Measurements from ENCODE around the gene APOL4. TPM values are rescaled to one million over a fixed set of nuclear protein-coding genes. Genes with fewer than 3 reads are reported as not detected.
"Not testable (repeated sequence)": the region's sequence is repeated elsewhere in the genome, so short reads cannot be mapped to it uniquely, and the experiment has no call there.

The APOL4 gene
- total RNA-seq, 1 experiment from 2014 or later, result 1.6 TPM

- Histone ChIP-seq H3K9me3 (ENCODE audit: low read depth, low read length, poor library complexity, severe bottlenecking) (no peaks in the 10 kb centered on the region), H3K27me3 (replicated peaks; ENCODE audit: insufficient read depth, low read depth, low read length, poor library complexity) (no peaks in the 10 kb centered on the region), H3K4me3 (ENCODE audit: low read depth, low read length, poor library complexity, severe bottlenecking) (no peak overlapping the region), H3K4me1 (ENCODE audit: insufficient read depth, low read length, poor library complexity, severe bottlenecking) (peaks cover 29% of the 10 kb centered on the region), H3K36me3 (ENCODE audit: insufficient read depth, low read length, poor library complexity, severe bottlenecking) (no peaks in the 10 kb centered on the region), H3K27ac (ENCODE audit: low read depth, low read length, poor library complexity, severe bottlenecking) (no peak overlapping the region)
- BruUV-seq (replicated peaks), result no TSS peak
- ChIA-PET CTCF (no interaction called here), POLR2A (ENCODE audit: low non-redundant PET) (no interaction called here)
- intact Hi-C loops (cut with micrococcal nuclease; ENCODE audit: unreplicated experiment), result no loop called here
- TF ChIP-seq EZH2 (IDR thresholded peaks at IDR 0.05; ENCODE audit: borderline replicate concordance, low read depth, low read length, poor library complexity, severe bottlenecking) (no peak), CTCF (conservative IDR thresholded peaks at IDR 0.05; ENCODE audit: low read depth, low read length) (no peak)
- no peak for DNase-seq (ENCODE audit: low spot score)
Observed at GRCh38 chr22:36193171-36193570, 8.4 kb downstream of the APOL4 start.

GRCh38 chr22:36192542-36192941, 9.1 kb downstream of the APOL4 start:
- Histone ChIP-seq H3K9me3 (ENCODE audit: low read depth, low read length, poor library complexity, severe bottlenecking) (no peaks in the 10 kb centered on the region), H3K4me1 (ENCODE audit: insufficient read depth, low read length, poor library complexity, severe bottlenecking) (peaks cover 22% of the 10 kb centered on the region), H3K27ac (ENCODE audit: low read depth, low read length, poor library complexity, severe bottlenecking) (no peak overlapping the region), H3K36me3 (ENCODE audit: insufficient read depth, low read length, poor library complexity, severe bottlenecking) (no peaks in the 10 kb centered on the region), H3K4me3 (ENCODE audit: low read depth, low read length, poor library complexity, severe bottlenecking) (no peak overlapping the region), H3K27me3 (replicated peaks; ENCODE audit: insufficient read depth, low read depth, low read length, poor library complexity) (no peaks in the 10 kb centered on the region)
- TF ChIP-seq EZH2 (IDR thresholded peaks at IDR 0.05; ENCODE audit: borderline replicate concordance, low read depth, low read length, poor library complexity, severe bottlenecking), result no peak
- no peak for TF ChIP-seq CTCF (conservative IDR thresholded peaks at IDR 0.05; ENCODE audit: low read depth, low read length)
- DNase-seq (ENCODE audit: low spot score), result no peak
- no TSS peak for BruUV-seq (replicated peaks)
- ChIA-PET POLR2A (ENCODE audit: low non-redundant PET) (no interaction called here), CTCF (no interaction called here)
- intact Hi-C loops (cut with micrococcal nuclease; ENCODE audit: unreplicated experiment), result no loop called here

GRCh38 chr22:36191106-36191836, 10.3 kb downstream of the APOL4 start:
- no peaks in the 10 kb centered on the region for H3K36me3 ChIP-seq (ENCODE audit: insufficient read depth, low read length, poor library complexity, severe bottlenecking)
- BruUV-seq (replicated peaks), result no TSS peak
- H3K27me3 ChIP-seq (replicated peaks; ENCODE audit: insufficient read depth, low read depth, low read length, poor library complexity), result no peaks in the 10 kb centered on the region
- no peaks in the 10 kb centered on the region for H3K9me3 ChIP-seq (ENCODE audit: low read depth, low read length, poor library complexity, severe bottlenecking)
- no peak overlapping the region for H3K4me3 ChIP-seq (ENCODE audit: low read depth, low read length, poor library complexity, severe bottlenecking)
- no peak overlapping the region for H3K27ac ChIP-seq (ENCODE audit: low read depth, low read length, poor library complexity, severe bottlenecking)
- H3K4me1 ChIP-seq (ENCODE audit: insufficient read depth, low read length, poor library complexity, severe bottlenecking), result peaks cover 10% of the 10 kb centered on the region
- intact Hi-C loops (cut with micrococcal nuclease; ENCODE audit: unreplicated experiment), result no loop called here
- DNase-seq (ENCODE audit: low spot score), result no peak
- TF ChIP-seq EZH2 (IDR thresholded peaks at IDR 0.05; ENCODE audit: borderline replicate concordance, low read depth, low read length, poor library complexity, severe bottlenecking), result no peak
- no peak for TF ChIP-seq CTCF (conservative IDR thresholded peaks at IDR 0.05; ENCODE audit: low read depth, low read length)
- CTCF ChIA-PET, result no interaction called here
- POLR2A ChIA-PET (ENCODE audit: low non-redundant PET), result interaction anchor here (0.6 kb wide), 1 partner anchor 286 kb away, joined by 3 read pairs; no protein-coding TSS in a partner anchor

- H3K27me3 ChIP-seq (replicated peaks; ENCODE audit: insufficient read depth, low read depth, low read length, poor library complexity); BruUV-seq (replicated peaks); POLR2A ChIA-PET (ENCODE audit: low non-redundant PET); H3K4me3 ChIP-seq (ENCODE audit: low read depth, low read length, poor library complexity, severe bottlenecking); H3K9me3 ChIP-seq (ENCODE audit: low read depth, low read length, poor library complexity, severe bottlenecking); CTCF ChIA-PET; H3K27ac ChIP-seq (ENCODE audit: low read depth, low read length, poor library complexity, severe bottlenecking); H3K36me3 ChIP-seq (ENCODE audit: insufficient read depth, low read length, poor library complexity, severe bottlenecking); DNase-seq (ENCODE audit: low spot score); intact Hi-C loops (cut with micrococcal nuclease; ENCODE audit: unreplicated experiment): not testable (repeated sequence)
- peaks cover 16% of the 10 kb centered on the region for H3K4me1 ChIP-seq (ENCODE audit: insufficient read depth, low read length, poor library complexity, severe bottlenecking)
Observed at GRCh38 chr22:36187862-36188261, 13.7 kb downstream of the APOL4 start.
